Gastrocnemius medialis (tissue), 4 donors: ENCODE measurements around the gene DHFR. TPM values are rescaled to one million over a fixed set of nuclear protein-coding genes. Genes with fewer than 3 reads are reported as not detected.

ENCODE experiments used
- ATAC-seq, 2 donors: fragments of 150-250 bp; one replicate each; pipeline ENCODE4 v1.9.1; 2016
- DNase-seq, 2 donors: peaks; one replicate each; pipeline ENCODE4 v3.0.0-alpha.2; 2019
- H3K27ac ChIP-seq, 4 donors: fragments of 200-600 bp; sonication (generic); 1 replicate in 1 of 4; 2 replicates in 3 of 4; pipeline ENCODE4 v1.5.1; 2016 to 2018; ENCODE audit warnings: mild to moderate bottlenecking in 2 of 4, moderate library complexity in 1 of 4
- H3K27me3 ChIP-seq, 3 donors: fragments of 200-600 bp; sonication (generic) in 2 of 3; 1 replicate in 1 of 3; 2 replicates in 2 of 3; pipeline versions ENCODE4 v1.5.1 to v1.6.0; 2016 to 2019; ENCODE audit warnings: mild to moderate bottlenecking in 1 of 3, moderate library complexity in 1 of 3
- H3K36me3 ChIP-seq, 2 donors: fragments of 200-600 bp; sonication (generic) in 1 of 2; one replicate each; pipeline ENCODE4 v1.5.1; 2017 to 2018
- H3K4me1 ChIP-seq, 2 donors: fragments of 200-600 bp; sonication (generic) in 1 of 2; one replicate each; pipeline ENCODE4 v1.5.1; 2016 to 2017; ENCODE audit warnings: mild to moderate bottlenecking in 2 of 2
- H3K4me3 ChIP-seq, 4 donors: fragments of 200-600 bp; sonication (generic) in 3 of 4; 1 replicate in 1 of 4; 2 replicates in 3 of 4; pipeline ENCODE4 v1.5.1; 2016 to 2019; ENCODE audit warnings: mild to moderate bottlenecking in 2 of 4
- H3K9me3 ChIP-seq, 3 donors: fragments of 200-600 bp; sonication (generic) in 2 of 3; 1 replicate in 1 of 3; 2 replicates in 2 of 3; pipeline ENCODE4 v1.5.1; 2016 to 2019
- CTCF ChIP-seq, 5 experiments: fragments of 450-650 bp in 3 of 5; fragments of 200-600 bp in 2 of 5; sonication (generic) in 2 of 5; IDR thresholded peaks in 4 of 5; conservative IDR thresholded peaks in 1 of 5; 1 replicate in 4 of 5; 2 replicates in 1 of 5; pipeline ENCODE4 v1.5.1; 2016 to 2019; ENCODE audit warnings: antibody characterized with exemption in 5 of 5, mild to moderate bottlenecking in 3 of 5, moderate library complexity in 3 of 5
- POLR2A ChIP-seq, 2 donors: fragments of 450-650 bp; IDR thresholded peaks; one replicate each; pipeline ENCODE4 v1.6.1; 2017; ENCODE audit warnings: antibody characterized with exemption in 2 of 2, mild to moderate bottlenecking in 2 of 2, moderate library complexity in 2 of 2
- in situ Hi-C, 4 donors: fragments of 200-750 bp; cut with MboI; loops; one replicate each; pipeline versions ENCODE4 v1.15.0 to v1.8.0; 2017; ENCODE audit warnings: low sequenced_read_pairs in 4 of 4
- intact Hi-C: fragments of 100-400 bp; cut with DNase I; formaldehyde crosslinking; loops from one replicate; pipeline ENCODE4 v1.15.1; 2023; ENCODE audit warnings: low total_unique reads
- total RNA-seq, 4 donors: library from RNA; depleted of rRNA; stranded (reverse); fragments of >200 nt; gene quantifications; one replicate each; pipeline versions ENCODE4 v1.1.0 to v1.2.3, GENCODE V29; 2016

The DHFR gene
- total RNA-seq, 4 donors from 2014 or later, result 2.2 to 5.3 (median 3.7) TPM

GRCh38 chr5:80618438-80618837 lies 36.3 kb downstream of the DHFR start:
- TF ChIP-seq CTCF (IDR thresholded peaks at IDR 0.05 in 4 of 5, conservative IDR thresholded peaks at IDR 0.05 in 1 of 5) (no peak), POLR2A (IDR thresholded peaks at IDR 0.05) (no peak)
- Histone ChIP-seq H3K4me1 (no peaks in the 10 kb centered on the region), H3K4me3 (no peak overlapping the region), H3K27me3 (no peaks in the 10 kb centered on the region), H3K9me3 (no peaks in the 10 kb centered on the region), H3K27ac (no peak overlapping the region), H3K36me3 (no peaks in the 10 kb centered on the region)
- in situ Hi-C loops, result no loop called here
- intact Hi-C loops, result no loop called here
- ATAC-seq (no peak), DNase-seq (no peak)

- Histone ChIP-seq H3K36me3 (no peaks in the 10 kb centered on the region), H3K27me3 (no peaks in the 10 kb centered on the region), H3K4me1 (no peaks in the 10 kb centered on the region), H3K9me3 (no peaks in the 10 kb centered on the region), H3K27ac (no peak overlapping the region), H3K4me3 (no peak overlapping the region)
- intact Hi-C loops, result no loop called here
- in situ Hi-C loops, result no loop called here
- ATAC-seq (no peak), DNase-seq (no peak)
- no peak for TF ChIP-seq POLR2A (IDR thresholded peaks at IDR 0.05)
- no peak for TF ChIP-seq CTCF (IDR thresholded peaks at IDR 0.05 in 4 of 5, conservative IDR thresholded peaks at IDR 0.05 in 1 of 5)
Measured at GRCh38 chr5:80615266-80615914, 39.4 kb downstream of the DHFR start.

GRCh38 chr5:80609692-80610091 lies 45.1 kb downstream of the DHFR start:
- Histone ChIP-seq H3K36me3 (no peaks in the 10 kb centered on the region), H3K27ac (no peak overlapping the region), H3K9me3 (peaks cover 0 to 3% (median 0%) of the 10 kb centered on the region in 3 donors), H3K4me3 (no peak overlapping the region), H3K4me1 (no peaks in the 10 kb centered on the region), H3K27me3 (no peaks in the 10 kb centered on the region)
- DNase-seq, result no peak
- intact Hi-C loops (no loop called here), in situ Hi-C loops (no loop called here)
- TF ChIP-seq POLR2A (IDR thresholded peaks at IDR 0.05), result no peak
- TF ChIP-seq CTCF (IDR thresholded peaks at IDR 0.05 in 4 of 5, conservative IDR thresholded peaks at IDR 0.05 in 1 of 5), result no peak
- ATAC-seq, result no peak

GRCh38 chr5:80608731-80609130 lies 46.1 kb downstream of the DHFR start:
- ATAC-seq (no peak), DNase-seq (no peak)
- intact Hi-C loops (no loop called here), in situ Hi-C loops (no loop called here)
- no peaks in the 10 kb centered on the region for H3K4me1 ChIP-seq
- H3K27me3 ChIP-seq, result no peaks in the 10 kb centered on the region
- H3K27ac ChIP-seq, result no peak overlapping the region
- H3K4me3 ChIP-seq, result no peak overlapping the region
- no peaks in the 10 kb centered on the region for H3K36me3 ChIP-seq
- H3K9me3 ChIP-seq, result peaks cover 0 to 3% (median 0%) of the 10 kb centered on the region in 3 donors
- TF ChIP-seq CTCF (IDR thresholded peaks at IDR 0.05 in 4 of 5, conservative IDR thresholded peaks at IDR 0.05 in 1 of 5) (no peak), POLR2A (IDR thresholded peaks at IDR 0.05) (no peak)

- intact Hi-C loops (no loop called here), in situ Hi-C loops (no loop called here)
- H3K4me3 ChIP-seq, result no peak overlapping the region
- H3K9me3 ChIP-seq, result peaks cover 0 to 3% (median 0%) of the 10 kb centered on the region in 3 donors
- H3K36me3 ChIP-seq, result no peaks in the 10 kb centered on the region
- no peaks in the 10 kb centered on the region for H3K4me1 ChIP-seq
- ATAC-seq (no peak), DNase-seq (no peak)
- no peaks in the 10 kb centered on the region for H3K27me3 ChIP-seq
- TF ChIP-seq CTCF (IDR thresholded peaks at IDR 0.05 in 4 of 5, conservative IDR thresholded peaks at IDR 0.05 in 1 of 5), result no peak
- TF ChIP-seq POLR2A (IDR thresholded peaks at IDR 0.05), result no peak
- no peak overlapping the region for H3K27ac ChIP-seq
Measured at GRCh38 chr5:80607832-80608231, 47.0 kb downstream of the DHFR start.
